VCaP (cell line): ENCODE measurements around the gene ATF6.

Source experiments
- H3K27ac ChIP-seq: fragments of 450-650 bp; 2 replicates; pipeline ENCODE4 v1.5.1; 2017
- CTCF ChIP-seq: fragments of 450-650 bp; conservative IDR thresholded peaks from 2 replicates; pipeline ENCODE4 v1.5.1; 2017; ENCODE audit warnings: mild to moderate bottlenecking, moderate library complexity

Gene ATF6

GRCh38 chr1:161843156-161843555, 77.0 kb downstream of the ATF6 start:
- no peak for TF ChIP-seq CTCF

DNA sequence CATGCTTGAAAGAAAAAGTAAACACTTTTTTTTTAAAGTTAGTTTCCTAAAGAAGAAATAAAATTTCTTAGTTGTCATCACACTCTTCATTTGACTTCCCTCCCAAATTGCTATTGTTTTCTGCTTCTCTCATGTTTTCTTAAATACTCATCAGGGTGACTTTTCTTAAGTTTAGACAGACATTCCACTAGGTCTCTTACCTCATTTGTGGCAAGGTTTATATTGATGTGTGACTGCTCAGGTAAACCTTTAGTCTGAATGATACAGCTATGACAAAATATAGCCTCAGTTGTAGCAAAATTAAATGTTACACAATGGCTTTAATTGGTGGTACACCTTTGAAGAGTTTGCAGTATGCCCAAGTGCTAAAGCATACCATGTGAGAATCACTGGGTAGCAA, 78.6 kb downstream of the ATF6 start:
- no peak for TF ChIP-seq CTCF
- no peak overlapping the region for H3K27ac ChIP-seq

More at GRCh38 chr1:161843156-161843555, 77.0 kb downstream of the ATF6 start:
- no peak overlapping the region for H3K27ac ChIP-seq

DNA sequence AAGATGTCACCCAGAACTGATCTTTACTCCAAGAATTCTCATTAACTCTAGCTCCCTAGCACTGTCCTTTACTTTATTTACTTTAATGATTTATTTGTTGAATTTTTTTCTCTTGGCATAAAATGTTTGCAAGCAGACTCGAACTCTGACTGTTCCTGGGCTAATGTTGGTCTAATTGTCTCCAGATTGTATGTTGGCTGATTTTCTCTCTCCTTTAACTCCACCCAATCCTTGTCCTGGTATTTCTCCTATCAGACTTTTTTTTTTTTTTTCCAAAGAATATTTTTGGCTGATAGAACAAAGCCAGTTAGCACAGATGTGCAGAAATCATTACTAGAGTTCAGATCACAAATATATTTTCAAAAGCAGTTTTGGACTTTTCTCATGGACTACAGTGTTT, 82.6 kb downstream of the ATF6 start:
- no peak overlapping the region for H3K27ac ChIP-seq
- no peak for TF ChIP-seq CTCF

DNA sequence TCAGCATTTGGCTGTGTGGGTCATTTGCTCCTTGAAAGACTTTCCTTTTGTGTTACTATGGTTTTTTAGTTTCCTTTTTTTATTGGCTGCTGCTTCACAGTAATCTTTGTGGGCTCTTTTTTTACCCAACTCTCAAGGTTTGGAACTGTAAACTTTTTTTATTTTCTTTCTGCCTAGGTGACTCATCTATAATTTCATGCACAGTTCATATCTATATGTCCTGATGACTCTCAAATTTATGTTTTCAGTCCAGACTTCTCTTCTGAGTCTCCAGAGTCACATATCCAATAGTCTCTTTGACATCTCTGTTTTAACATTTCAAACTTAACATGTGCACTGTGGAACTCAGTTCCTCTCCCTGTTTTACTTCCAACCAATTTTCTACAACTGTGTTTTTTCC, 83.4 kb downstream of the ATF6 start:
- no peak for TF ChIP-seq CTCF
- H3K27ac ChIP-seq: no peak overlapping the region

DNA sequence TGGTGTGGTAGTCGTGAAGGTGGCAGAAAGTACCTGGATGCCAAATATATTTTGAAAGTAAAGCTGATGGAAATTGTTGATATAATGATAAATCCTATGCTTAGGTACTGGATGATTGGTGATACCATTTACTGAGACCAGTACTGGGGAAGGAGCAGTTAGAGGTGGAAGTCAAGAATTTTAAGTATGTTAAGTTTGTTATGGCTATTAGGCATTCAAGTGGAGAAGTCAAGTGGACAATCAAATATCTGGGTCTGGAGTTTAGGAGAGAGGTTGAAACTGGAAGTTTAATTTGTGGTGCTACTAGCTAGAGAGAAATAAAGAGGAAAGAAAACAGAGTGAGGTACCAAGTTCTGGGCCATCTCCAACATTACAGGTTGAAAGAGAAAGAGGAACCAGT, 89.1 kb downstream of the ATF6 start:
- TF ChIP-seq CTCF: no peak
- H3K27ac ChIP-seq: no peak overlapping the region

GRCh38 chr1:161858271-161858670, 92.2 kb downstream of the ATF6 start:
- TF ChIP-seq CTCF: no peak
- no peak overlapping the region for H3K27ac ChIP-seq

- TF ChIP-seq CTCF: no peak
- no peak overlapping the region for H3K27ac ChIP-seq
Observed at GRCh38 chr1:161863549-161863948, 97.4 kb downstream of the ATF6 start.

DNA sequence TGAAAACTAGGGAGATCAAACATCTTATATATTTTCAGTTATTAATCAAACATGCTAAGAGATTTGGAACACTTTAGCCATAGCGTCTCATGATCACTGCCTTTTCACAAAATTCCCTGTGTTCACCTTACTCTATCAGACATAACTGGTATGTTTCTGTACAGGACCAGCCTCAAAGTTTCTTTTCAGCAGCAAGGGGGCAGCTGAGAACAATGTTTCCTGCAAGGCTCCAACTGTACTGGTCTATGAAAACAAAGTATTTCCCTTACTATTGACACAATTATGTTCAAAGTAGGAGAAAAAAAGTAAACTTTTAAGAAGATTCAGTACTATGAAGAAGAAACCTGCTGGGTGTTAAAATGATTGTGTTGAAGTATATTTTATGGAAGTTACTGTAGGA, 98.5 kb downstream of the ATF6 start:
- TF ChIP-seq CTCF: peak; percentile 34; the same call in 1 of the 2 replicates
- no peak overlapping the region for H3K27ac ChIP-seq
